HG02943 (cell line): ENCODE measurements around the gene LEKR1.
A peak's percentile ranks its signal among the peaks of the same experiment; 100 is the strongest.
"Not testable (repeated sequence)": the region's sequence is repeated elsewhere in the genome, so short reads cannot be mapped to it uniquely, and the experiment has no call there.

Experiments used
- ATAC-seq: cut with Tn5 transposase; IDR thresholded peaks from one replicate; pipeline ENCODE4 v1.9.1; 2021; ENCODE audit warnings: mild to moderate bottlenecking, low read depth, moderate library complexity; ENCODE audit not compliant: unreplicated experiment

LEKR1 gene

DNA sequence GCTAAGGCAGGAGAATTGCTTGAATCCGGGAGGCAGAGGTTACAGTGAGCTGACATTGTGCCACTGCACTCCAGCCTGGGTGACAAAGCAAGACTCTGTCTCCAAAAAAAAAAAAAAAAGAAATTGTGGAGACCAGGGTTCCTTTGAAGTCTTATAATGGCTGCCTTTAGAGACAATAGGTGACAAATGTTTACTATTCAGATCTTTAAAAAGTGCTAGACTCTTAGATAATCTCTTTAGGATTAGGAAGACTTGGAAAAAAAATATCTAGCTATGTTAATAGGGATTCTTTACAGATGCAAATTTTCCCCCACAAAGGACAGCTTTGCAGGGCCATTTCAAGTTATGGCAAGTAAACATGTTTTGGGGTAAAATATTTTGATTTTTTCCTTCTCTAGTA is 71.7 kb downstream of the LEKR1 start:
- ATAC-seq: not testable (repeated sequence)

DNA sequence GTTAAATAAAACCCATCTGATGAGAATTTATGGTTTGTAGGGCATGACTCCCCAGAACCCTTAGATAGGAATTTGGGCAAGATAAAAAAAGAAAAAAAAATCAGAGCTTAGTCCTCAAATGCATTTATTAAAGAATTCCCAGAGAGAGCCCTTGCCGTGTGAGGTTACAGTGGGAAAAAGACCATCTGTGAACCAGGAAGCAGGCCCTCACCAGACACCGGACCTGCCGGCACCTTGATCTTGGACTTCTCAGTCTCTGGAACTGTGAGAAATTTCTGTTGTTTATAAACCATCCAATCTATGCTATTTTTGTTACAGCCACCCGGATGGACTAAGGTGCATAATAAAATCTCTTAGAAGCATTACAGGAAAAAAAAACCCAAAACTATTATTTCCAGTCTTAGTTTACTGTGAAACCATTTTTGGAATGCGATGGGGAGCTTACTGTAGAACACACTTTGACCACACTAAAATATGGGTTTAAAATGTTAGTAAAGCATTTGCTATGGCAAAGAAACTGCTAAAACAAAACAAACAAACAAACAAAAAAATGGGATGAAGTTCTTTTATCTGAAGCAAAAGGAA is 72.2 kb downstream of the LEKR1 start:
- ATAC-seq: no peak

DNA sequence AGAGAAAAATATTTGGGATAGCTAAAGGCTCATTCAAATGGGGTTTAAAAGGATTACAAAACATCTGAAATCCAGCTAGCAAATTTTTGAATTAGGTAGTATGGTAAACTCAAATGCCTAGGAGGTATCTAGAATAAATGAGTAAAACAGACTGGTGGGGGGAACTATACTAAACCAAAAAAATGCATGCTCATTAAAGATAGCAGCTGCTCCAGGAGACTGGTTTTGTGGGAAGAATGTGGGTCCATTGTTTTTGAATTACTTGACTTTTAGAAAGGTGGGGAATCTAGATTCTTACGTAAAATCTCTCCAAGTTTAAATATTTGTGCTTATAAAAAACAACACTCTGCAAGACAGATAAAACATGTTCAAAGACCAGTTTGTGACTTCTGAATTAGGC is 73.8 kb downstream of the LEKR1 start:
- ATAC-seq: no peak

DNA sequence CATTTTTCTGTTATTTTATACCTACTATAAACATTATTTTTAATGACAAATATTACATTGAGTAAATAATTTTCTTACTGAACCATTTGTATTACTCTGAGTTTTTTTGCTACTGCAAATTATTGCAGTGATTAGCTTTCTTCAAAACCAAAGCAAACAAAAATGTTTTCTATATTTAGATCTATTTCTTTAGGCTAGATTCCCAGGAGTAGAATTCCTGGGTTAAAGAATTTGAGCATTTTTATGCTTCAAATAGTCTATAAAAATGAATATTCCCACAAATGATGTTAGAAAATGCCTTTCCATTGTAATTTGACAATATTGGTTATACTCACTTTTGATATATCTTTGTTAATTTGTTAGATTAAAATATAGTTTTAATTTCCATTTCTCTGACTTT is 76.8 kb downstream of the LEKR1 start:
- ATAC-seq: no peak

DNA sequence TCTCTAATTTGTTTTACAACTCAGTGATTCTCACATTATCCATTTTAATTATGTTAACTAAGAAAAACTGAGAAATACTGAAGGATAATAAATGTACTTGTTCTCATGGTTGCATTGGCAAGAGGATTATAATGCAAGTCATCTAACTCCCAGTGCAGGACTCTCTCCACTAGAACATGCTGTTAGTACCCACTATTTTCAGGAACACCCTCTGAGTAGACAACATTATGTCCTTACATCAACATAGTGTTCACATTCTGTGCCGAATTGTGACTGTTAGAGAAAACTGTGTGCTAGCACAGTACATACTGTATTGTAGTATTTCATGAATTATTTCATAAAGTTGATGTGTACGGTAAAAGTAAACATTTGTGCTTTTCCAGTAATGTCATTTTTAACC is 80.1 kb downstream of the LEKR1 start:
- no peak for ATAC-seq

DNA sequence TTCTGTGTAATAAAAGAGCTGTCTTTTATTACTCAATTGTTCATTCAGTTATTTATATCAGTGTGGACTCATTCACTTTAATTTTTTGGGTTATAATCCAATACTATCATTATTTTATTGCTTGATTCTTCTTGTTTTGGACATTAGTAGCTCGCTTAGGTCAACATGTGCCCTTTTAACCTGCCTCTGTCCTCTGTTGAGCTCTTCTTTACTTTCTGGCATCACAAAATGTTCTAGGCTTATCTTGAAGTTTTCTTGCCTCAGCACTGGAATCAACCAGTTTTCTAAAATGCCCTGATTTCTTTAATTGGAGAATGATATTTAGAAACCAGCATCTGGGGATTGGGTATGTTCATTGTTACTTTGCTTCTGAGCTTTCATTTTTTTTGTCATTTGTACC is 82.2 kb downstream of the LEKR1 start:
- no peak for ATAC-seq

DNA sequence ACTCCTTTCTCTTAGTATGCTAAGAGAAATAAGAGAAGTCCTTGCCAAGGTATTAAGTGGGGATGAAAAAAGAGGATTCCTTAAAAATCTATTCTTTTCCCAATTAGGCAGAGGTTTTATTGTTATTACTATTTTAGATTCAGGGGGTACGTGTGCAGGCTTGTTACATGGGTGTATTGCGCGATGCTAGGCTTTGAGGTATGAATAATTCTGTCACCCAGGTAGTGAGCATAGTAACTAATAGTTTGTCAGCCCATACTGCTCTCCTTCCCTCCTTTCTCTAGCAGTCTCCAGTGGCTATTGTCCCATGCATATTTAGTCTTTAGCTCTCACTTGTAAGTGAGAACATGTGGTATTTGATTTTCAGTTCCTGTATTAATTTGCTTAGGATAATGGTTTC is 83.9 kb downstream of the LEKR1 start:
- no peak for ATAC-seq

DNA sequence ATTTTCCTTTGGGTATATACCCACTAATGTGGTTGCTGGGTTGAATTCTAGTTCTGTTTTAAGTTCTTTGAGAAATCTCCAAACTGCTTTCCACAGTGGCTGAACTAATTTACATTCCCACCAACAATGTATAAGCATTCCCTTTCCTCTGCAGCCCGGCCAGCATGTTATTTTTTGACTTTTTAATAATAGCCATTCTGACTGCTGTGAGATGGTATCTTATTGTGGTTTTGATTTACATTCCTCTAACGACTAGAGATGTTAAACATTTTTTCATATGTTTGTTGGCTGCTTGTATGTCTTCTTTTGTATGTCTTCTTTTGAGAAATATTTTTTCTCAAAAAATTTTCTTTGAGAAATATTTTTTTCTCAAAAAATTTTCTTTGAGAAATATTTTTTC is 84.7 kb downstream of the LEKR1 start:
- ATAC-seq: not testable (repeated sequence)

DNA sequence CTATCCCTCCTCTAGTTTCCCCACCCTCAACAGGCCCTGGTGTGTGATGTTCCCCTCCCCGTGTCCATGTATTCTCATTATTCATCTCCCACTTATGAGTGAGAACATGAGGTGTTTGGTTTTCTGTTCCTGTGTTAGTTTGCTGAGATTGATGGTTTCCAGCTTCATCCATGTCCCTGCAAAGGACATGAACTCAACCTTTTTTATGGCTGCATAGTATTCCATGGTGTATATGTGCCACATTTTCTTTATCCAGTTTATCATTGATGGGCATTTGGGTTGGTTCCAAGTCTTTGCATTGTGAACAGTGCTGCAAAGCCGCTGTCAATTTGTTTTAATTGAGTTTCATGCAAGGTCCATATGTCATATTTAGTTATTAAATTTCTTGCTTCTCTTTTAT is 88.1 kb downstream of the LEKR1 start:
- ATAC-seq: not testable (repeated sequence)

DNA sequence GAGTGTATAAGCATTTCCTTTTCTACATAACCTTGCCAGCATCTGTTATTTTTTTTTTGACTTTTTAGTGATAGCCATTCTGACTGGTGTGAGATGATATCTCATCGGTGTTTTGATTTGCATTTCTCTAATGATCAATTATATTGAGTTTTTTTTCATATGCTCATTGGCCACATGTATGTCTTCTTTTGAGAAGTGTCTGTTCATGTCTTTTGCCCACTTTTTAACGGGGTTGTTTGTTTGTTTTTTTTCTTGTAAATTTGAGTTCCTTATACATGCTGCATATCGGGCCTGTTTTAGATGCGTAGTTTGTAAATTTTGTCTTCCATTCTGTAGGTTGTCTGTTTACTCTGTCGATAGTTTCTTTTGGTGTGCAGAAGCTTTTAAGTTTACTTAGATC is 89.2 kb downstream of the LEKR1 start:
- ATAC-seq: no peak

DNA sequence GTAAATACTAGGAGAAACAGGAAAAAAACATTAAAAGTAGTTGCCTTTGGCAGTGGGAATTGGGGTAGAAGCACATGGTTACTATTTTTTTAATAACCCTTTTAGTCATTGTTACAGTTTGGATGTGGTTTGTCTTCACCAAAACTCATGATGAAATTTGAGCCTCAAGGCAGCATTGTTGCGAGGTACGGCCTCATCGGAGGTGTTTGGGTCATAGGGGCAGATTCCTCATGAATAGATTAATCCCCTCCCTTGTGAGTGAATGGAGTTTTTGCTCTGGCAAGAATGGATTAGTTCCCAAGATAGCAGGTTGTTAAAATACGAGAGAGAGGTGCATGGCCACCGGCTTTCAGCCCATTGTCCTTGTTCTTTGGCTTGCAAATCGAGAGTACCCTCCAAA is 92.6 kb downstream of the LEKR1 start:
- no peak for ATAC-seq

DNA sequence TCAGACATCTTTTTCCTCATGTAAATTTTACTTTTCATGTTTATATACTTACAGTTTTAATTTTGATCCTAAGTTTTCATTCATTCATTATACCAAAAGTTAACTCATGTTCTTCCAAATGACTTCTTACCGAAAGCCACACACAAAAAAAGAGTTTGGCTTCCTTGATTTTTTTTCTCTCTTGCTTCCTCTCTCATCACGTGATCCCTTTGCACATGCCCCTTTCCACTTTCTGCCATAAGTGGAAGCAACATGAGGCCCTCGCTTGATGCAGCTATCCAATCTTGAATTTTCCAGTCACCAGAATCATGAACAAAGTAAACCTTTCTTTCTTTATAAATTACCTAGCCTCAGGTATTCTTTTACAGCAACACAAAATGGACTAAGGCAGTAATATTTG is 93.7 kb downstream of the LEKR1 start:
- ATAC-seq: no peak

DNA sequence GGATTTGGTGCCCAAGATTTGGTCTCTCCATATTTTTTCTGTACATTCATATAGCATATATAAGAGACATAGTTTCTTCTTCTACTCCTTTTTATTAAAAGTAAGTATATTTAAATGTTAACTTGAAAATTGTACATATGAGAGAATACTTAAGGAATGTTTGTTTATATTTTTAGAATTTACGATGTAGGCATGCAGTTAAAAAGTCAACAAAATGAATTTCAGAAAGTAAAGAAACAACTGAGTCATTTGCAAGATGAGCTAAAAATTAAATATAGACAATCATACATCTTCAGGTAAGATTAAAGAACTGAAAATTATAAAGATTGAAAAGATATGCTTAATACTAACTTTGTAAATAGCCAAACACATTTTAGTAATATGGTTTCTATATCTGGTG is 94.2 kb downstream of the LEKR1 start:
- no peak for ATAC-seq

DNA sequence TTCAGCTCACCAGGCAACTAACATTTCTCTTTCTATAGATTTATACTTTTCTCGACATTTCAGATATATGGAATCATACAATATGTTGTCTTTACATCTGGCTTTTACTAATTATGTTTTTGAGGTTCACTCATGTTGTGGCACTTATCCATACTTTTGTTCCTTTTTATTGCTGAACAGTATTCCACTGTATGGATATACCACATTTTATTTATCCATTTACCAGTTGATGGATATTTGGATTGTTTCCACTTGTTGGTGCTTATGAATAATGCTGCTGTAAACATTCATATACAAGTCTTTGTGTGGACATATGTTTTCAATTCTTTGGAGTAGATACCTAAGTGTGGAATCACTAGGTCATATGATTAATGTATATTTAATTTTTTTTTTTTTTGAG is 97.2 kb downstream of the LEKR1 start:
- ATAC-seq: no peak

DNA sequence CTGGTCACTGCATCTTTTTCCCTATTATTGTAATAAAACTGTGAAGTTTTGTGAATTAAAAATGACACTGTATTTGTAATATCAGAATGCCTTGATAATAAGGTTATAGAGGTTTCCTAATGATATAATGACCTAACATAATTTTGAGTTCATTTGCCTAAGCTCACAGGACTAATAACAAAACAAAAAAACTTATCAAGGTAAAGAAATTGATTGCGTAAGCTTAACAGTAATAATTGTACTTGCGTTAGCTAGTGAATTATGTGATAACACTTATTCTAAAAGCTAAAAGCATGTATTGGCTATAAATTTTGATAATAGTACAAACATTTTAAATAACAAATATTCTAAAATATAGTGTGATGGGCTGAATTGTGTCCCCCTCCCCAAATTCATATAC is 112.6 kb downstream of the LEKR1 start:
- ATAC-seq: no peak

DNA sequence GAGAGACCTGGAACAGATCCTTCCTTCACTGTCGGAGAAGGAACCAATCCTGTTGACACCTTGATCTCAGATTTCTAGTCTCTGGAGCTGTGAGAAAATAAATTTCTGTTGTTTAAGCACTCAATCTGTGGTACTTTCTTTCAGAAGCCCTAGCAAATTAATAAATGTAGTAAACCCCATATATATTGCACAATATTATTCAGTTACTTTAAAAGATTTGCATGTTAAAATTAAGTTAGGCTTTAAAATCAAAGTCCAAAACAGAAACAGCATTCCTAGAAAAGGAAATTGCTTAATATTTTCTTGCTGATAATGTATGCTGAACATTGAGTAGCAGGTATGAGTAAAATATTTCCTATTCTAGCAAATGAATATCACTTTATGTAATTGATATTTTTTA is 113.2 kb downstream of the LEKR1 start:
- no peak for ATAC-seq

DNA sequence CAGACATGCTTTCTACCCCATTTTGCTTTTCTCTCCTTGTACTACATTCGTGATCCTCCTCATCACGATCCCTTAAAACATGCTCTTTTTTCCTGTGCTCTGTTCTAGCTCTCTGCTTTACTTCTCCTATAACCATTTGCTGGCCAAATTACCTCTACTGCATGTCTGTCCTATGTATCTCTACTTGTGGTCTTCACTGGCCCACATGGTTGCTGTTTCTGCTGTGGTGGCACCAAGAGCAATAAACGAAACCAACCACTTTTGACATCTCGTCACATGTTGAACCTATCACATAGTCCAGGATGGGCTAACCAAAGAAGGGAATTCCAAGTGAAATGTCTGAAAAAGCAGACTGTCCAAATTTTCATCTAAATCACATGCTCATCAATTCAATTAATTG is 115.2 kb downstream of the LEKR1 start:
- ATAC-seq: no peak

DNA sequence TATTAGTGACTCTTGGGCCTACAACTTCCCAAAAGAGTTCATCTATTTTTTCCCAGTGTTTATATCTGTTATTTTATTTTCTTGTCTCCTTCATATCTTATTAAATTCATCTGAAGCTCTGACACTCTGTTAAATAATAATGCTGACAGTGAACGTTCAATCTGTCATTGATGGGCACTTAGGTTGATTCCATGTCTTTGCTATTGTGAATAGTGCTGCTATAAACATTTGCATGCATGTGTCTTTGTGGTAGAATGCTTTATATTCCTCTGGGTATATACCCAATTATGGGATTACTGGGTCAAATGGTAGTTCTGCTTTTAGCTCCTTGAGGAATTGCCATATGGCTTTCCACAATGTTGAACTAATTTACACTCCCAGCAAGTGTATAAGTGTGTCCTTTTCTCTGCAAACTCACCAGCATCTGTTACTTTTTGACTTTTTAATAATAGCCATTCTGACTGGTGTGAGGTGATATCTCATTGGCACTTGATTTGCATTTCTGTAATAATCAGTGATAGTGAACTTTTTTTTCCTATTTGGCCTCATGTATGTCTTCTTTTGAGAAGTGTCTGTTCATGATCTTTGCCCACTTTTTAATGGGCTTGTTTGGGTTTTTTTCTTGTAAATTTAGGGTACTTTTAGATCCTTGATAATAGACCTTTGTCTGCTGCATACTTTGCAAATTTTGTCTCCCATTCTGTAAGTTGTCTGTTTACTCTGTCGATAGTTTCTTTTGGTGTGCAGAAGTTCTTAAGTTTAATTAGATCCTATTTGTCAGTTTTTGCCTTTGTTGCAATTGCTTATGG is 122.5 kb downstream of the LEKR1 start:
- ATAC-seq: no peak

DNA sequence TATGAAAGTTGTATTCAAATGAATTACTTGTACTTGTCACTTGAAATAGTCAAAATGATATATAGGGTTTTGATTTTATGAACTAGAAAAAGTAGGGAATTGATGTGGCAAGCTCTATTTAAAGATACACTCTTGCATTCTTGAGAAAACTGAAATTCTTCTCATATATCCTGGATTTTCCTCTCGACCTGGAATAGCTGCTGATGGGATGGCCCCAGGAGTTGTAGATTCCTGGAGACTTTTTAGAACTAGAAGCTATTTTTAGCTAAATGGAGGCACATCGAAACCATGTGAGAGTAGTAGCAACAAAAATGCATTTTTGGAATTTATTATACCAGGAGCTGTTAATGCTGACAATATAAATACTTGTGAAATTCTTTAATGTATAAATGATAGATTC is 125.9 kb downstream of the LEKR1 start:
- no peak for ATAC-seq

DNA sequence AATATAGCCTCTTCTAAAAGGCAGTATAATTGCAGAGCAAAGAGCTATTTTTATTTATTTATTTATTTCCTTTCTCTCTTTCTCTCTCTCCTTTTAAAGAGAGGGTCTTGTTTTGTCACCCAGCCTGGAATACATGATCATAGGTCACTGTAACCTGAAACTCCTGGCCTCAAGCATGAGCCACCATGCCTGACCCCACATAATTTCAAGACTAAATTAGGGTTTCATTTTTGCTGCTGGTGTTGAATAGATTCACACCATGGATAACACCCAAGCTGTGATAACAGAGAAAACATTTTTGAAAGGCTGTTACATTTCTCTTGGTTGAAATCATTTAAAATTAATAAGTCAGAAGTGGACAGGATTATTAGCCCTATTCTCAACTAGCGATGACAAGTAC is 131.6 kb downstream of the LEKR1 start:
- ATAC-seq: peak; percentile 91

DNA sequence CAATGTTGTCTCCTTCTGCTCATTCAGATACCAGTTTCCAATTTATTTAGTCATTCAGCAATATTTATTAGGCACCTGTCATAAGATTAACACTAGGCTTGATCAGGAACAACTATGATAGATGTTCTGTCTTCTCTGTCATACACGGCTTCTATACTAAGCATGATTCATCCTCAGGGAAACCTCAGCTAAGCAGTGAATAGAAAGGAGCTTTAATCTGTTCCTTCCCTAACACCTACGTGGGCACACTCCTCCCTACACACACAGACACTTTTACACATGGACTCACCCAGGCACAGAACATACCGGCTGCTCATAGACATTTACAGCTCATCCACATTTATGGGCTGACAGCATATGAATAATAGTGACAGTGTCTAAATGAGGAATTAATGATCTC is 136.9 kb downstream of the LEKR1 start:
- no peak for ATAC-seq

DNA sequence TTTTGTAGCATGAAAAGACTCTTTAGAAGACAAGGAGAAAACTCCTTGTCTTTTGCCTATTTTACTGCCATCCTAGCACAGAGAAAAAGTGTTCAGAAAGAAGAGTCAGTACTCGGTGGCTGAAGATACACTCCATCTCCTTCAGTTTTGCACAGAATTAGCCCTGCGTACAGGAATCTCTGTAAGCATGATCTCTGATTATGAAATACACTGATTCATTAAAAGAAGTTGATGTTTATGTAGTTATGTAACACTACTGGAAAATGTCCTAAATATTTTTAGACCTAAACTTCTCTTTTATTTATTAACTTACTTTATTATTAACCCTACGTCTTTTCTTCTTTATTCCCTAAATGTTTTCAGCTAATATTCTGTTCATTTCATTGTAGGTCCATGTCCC is 138.4 kb downstream of the LEKR1 start:
- no peak for ATAC-seq
